Adipocyte (in vitro differentiated cells): ENCODE measurements around the gene FAM83E.
A peak's percentile ranks its signal among the peaks of the same experiment; 100 is the strongest.

ENCODE experiments used
- DNase-seq: peaks from one replicate; pipeline ENCODE4 v3.0.0-alpha.2; 2015; ENCODE audit warnings: low read depth
- H3K27me3 ChIP-seq: replicated peaks from 2 replicates; pipeline ENCODE4 v1.7.0; 2013; ENCODE audit warnings: mild to moderate bottlenecking, low read length, moderate library complexity; ENCODE audit not compliant: control insufficient read depth, insufficient read depth
- H3K36me3 ChIP-seq: 2 replicates; pipeline ENCODE4 v1.7.0; 2013; ENCODE audit warnings: low read length, mild to moderate bottlenecking, moderate library complexity; ENCODE audit not compliant: control insufficient read depth, insufficient read depth, severe bottlenecking
- H3K4me1 ChIP-seq: 2 replicates; pipeline ENCODE4 v1.7.0; 2013; ENCODE audit warnings: mild to moderate bottlenecking, low read length, moderate library complexity; ENCODE audit not compliant: control insufficient read depth, insufficient read depth
- H3K4me3 ChIP-seq: 2 replicates; pipeline ENCODE4 v1.7.0; 2013; ENCODE audit warnings: mild to moderate bottlenecking, low read length, moderate library complexity
- H3K9ac ChIP-seq: 2 replicates; pipeline ENCODE4 v1.7.0; 2013; ENCODE audit warnings: mild to moderate bottlenecking, low read length, moderate library complexity
- H3K9me3 ChIP-seq: 2 replicates; pipeline ENCODE4 v1.7.0; 2013; ENCODE audit warnings: mild to moderate bottlenecking, low read length, moderate library complexity; ENCODE audit not compliant: control insufficient read depth

FAM83E gene

GRCh38 chr19:48603449-48603848 lies 11.4 kb downstream of the FAM83E start:
- Histone ChIP-seq H3K36me3 (no peaks in the 10 kb centered on the region), H3K9me3 (no peaks in the 10 kb centered on the region), H3K9ac (no peak overlapping the region), H3K27me3 (peaks cover 13% of the 10 kb centered on the region), H3K4me3 (no peak overlapping the region), H3K4me1 (no peaks in the 10 kb centered on the region)
- DNase-seq, result no peak

- H3K27me3 ChIP-seq, result peaks cover 14% of the 10 kb centered on the region
- H3K4me1 ChIP-seq, result no peaks in the 10 kb centered on the region
- H3K9ac ChIP-seq, result no peak overlapping the region
- no peak for DNase-seq
- H3K4me3 ChIP-seq, result no peak overlapping the region
- no peaks in the 10 kb centered on the region for H3K36me3 ChIP-seq
- no peaks in the 10 kb centered on the region for H3K9me3 ChIP-seq
These were observed 11.9 kb downstream of the FAM83E start for GRCh38 chr19:48603001-48603400.

DNA sequence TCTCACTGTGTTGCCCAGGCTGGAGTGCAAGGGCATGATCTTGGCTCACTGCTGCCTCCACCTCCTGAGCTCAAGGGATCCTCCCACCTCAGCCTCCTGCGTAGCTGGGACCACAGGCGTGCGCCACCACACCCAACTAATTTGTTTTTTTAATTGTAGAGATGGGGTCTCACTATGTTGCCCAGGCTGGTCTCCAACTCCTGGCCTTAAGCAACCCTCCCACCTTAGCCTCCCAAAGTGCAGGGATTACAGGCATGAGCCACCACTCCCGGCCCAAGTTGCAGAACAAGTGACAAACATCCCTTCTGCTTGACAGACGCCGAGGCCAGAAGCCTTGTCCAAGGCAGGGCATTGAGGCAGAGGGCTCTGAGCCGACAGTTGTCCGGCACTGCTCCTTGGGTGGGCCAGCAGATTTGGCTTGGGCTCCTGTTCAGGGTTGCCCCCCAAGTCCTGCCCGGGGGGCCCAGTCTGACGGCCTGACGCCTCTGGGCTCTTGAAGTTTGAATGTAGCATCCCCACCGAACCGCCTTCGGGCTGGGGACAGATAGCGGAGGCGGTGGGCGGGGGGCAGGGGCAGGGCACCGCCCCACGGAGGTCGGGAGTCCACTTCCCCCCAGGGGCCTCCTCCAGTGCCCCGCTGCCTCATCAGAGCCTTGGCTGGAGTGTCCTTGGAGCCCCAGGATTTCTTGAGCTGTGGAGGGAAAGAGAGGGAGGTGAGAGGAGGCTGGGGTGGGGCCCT lies 14.0 kb downstream of the FAM83E start:
- H3K9me3 ChIP-seq, result no peaks in the 10 kb centered on the region
- H3K27me3 ChIP-seq, result peaks cover 22% of the 10 kb centered on the region
- no peak overlapping the region for H3K4me3 ChIP-seq
- H3K9ac ChIP-seq, result no peak overlapping the region
- DNase-seq, result no peak
- H3K36me3 ChIP-seq, result no peaks in the 10 kb centered on the region
- no peaks in the 10 kb centered on the region for H3K4me1 ChIP-seq

DNA sequence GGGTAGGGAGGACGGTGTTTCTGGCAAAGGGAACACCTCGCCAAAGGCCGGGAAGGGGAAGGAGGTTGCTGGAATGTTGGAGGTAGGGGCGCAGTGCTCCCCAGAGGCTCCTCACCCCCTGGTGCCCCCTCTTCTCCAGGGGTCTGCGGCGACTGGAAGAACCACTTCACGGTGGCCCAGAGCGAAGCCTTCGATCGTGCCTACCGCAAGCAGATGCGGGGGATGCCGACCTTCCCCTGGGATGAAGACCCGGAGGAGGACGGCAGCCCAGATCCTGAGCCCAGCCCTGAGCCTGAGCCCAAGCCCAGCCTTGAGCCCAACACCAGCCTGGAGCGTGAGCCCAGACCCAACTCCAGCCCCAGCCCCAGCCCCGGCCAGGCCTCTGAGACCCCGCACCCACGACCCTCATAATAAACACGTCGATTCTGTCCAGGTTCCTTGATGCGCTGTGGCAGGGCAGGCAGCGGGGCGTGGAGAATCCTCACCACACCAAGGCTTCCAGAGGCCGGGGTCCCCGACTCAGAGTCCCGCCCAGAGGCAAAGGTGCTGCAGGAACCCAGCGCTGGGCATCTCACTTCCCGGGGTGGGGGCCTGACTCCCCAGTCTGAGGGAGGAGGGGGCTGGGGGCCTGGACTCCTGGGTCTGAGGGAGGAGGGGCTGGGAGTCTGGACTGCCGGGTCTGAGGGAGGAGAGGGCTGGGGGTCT lies 15.7 kb downstream of the FAM83E start:
- H3K9me3 ChIP-seq, result no peaks in the 10 kb centered on the region
- H3K27me3 ChIP-seq, result peaks cover 22% of the 10 kb centered on the region
- no peak overlapping the region for H3K9ac ChIP-seq
- no peaks in the 10 kb centered on the region for H3K36me3 ChIP-seq
- H3K4me3 ChIP-seq, result no peak overlapping the region
- H3K4me1 ChIP-seq, result no peaks in the 10 kb centered on the region
- DNase-seq, result no peak

DNA sequence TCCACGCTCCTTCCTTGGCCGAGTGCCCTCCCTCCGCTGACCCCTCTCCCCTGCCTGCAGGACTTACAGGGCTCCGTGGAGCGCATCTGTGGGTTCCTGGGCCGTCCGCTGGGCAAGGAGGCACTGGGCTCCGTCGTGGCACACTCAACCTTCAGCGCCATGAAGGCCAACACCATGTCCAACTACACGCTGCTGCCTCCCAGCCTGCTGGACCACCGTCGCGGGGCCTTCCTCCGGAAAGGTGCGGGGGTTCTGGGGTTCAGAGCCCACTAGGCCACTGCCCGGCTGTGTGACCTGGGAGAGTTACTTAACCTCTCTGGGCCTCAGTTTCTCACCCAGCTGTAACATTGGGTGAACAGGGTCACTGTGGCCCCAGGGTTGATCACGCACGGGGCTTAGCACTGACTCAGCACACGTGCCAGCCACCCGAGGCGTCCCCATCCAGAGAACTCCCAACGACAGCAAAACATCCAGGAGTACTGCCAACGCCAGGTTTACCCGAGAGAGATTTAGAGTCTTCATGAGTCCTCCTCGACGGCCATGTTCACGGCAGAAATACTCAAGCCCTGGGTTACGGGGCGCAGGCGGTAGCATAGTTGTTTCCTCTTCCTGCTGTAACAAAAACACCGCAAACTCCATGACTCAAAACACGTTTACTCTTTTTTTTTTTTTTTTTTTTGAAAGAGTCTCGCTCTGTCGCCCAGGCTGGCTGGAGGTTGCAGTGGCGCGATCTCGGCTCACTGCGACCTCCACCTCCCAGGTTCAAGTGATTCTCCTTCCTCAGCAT lies 18.0 kb downstream of the FAM83E start:
- peaks cover 18% of the 10 kb centered on the region for H3K27me3 ChIP-seq
- H3K9me3 ChIP-seq, result no peaks in the 10 kb centered on the region
- H3K9ac ChIP-seq, result no peak overlapping the region
- DNase-seq, result no peak
- no peak overlapping the region for H3K4me3 ChIP-seq
- no peaks in the 10 kb centered on the region for H3K36me3 ChIP-seq
- H3K4me1 ChIP-seq, result no peaks in the 10 kb centered on the region

GRCh38 chr19:48596237-48596636 lies 18.6 kb downstream of the FAM83E start:
- H3K4me1 ChIP-seq, result no peaks in the 10 kb centered on the region
- H3K9ac ChIP-seq, result no peak overlapping the region
- no peaks in the 10 kb centered on the region for H3K9me3 ChIP-seq
- no peak for DNase-seq
- peaks cover 18% of the 10 kb centered on the region for H3K27me3 ChIP-seq
- no peak overlapping the region for H3K4me3 ChIP-seq
- H3K36me3 ChIP-seq, result no peaks in the 10 kb centered on the region

DNA sequence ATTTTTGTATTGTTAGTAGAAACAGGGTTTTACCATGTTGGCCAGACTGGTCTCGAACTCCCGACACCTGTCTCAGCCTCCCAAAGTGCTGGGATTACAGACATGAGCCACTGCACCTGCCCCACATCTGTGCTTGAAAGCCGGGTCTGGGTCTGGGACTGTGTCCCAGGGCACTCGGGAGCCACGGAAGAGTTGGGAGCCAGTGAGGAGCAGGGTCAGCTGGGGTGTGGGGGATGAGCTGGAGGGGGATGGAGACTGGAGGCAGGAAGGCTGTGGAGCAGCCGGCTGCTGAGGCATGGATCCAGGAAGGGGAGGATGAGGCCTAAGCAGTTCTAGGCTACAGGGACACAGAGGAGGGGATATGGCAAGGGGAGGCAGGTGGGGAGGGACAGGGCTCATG lies 19.0 kb downstream of the FAM83E start:
- Histone ChIP-seq H3K4me1 (no peaks in the 10 kb centered on the region), H3K27me3 (peaks cover 18% of the 10 kb centered on the region), H3K4me3 (no peak overlapping the region), H3K36me3 (no peaks in the 10 kb centered on the region), H3K9me3 (no peaks in the 10 kb centered on the region), H3K9ac (no peak overlapping the region)
- no peak for DNase-seq

- Histone ChIP-seq H3K27me3 (peaks cover 18% of the 10 kb centered on the region), H3K4me3 (no peak overlapping the region), H3K9me3 (no peaks in the 10 kb centered on the region), H3K4me1 (no peaks in the 10 kb centered on the region), H3K9ac (no peak overlapping the region), H3K36me3 (no peaks in the 10 kb centered on the region)
- no peak for DNase-seq
These were observed 19.7 kb downstream of the FAM83E start for GRCh38 chr19:48595171-48595570.

- Histone ChIP-seq H3K27me3 (no peaks in the 10 kb centered on the region), H3K9ac (no peak overlapping the region), H3K4me1 (peaks cover 11% of the 10 kb centered on the region), H3K4me3 (no peak overlapping the region), H3K36me3 (no peaks in the 10 kb centered on the region), H3K9me3 (no peaks in the 10 kb centered on the region)
- DNase-seq, result no peak
These were observed 23.9 kb downstream of the FAM83E start for GRCh38 chr19:48591021-48591420.

DNA sequence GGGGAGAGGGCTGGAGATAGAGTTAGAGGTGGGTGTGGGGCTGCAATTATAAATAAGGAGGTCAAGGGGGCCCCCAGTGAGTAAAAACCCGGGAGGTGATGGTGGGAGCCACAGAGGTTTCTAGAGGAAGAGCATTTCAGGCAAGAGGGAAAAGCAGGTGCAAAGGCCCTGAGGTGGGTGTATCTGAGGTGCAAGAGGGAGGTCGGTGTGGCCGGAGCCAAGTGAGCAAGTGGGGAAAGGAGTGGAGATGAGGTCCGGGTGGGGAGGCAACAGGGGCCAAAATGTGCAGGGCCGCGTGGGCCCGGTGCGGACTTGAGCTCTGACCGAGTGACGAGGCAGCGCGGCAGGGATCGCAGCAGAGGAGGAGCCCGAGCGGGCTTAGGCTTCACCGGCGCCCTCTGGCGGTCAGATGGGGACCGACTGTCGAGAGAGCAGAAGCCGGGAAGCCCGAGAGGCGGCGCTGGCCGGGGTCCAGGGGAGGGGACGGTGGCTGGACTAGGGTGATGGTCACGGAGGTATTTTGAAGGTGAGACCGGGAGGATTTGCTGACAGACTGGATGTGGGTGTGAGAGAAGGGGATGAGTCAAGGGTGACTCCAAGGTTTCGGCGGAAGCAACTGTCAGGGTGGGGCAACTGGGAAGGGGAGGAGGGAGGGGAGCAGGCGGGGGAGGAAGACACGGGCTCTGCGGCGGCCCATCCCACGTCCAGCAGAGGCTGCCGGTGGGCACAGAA lies 26.0 kb downstream of the FAM83E start:
- Histone ChIP-seq H3K9ac (peak overlapping the region; percentile 59), H3K36me3 (no peaks in the 10 kb centered on the region), H3K27me3 (no peaks in the 10 kb centered on the region), H3K4me3 (peak overlapping the region; percentile 77), H3K9me3 (no peaks in the 10 kb centered on the region), H3K4me1 (peaks cover 18% of the 10 kb centered on the region)
- peak; percentile 97 for DNase-seq

DNA sequence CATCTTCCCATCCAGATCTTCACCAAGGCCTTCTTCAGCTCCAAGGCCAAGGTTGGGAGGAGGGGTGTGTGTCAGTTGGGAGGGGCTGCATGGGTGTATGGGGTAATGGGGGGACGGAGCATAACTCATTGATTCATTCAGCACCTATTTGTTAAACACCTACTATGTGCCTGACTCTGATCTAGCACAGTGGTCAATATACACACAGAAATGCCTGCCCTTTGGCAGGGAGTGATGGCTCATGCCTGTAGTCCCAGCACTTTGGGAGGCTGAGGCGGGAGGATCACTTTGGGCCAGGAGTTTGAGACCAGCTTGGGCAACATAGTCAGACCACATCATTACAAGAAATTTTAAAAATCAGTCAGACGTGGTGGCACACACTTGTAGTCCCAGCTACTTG lies 27.5 kb downstream of the FAM83E start:
- H3K9me3 ChIP-seq, result no peaks in the 10 kb centered on the region
- no peak overlapping the region for H3K4me3 ChIP-seq
- DNase-seq, result no peak
- H3K27me3 ChIP-seq, result no peaks in the 10 kb centered on the region
- peaks cover 19% of the 10 kb centered on the region for H3K4me1 ChIP-seq
- no peak overlapping the region for H3K9ac ChIP-seq
- H3K36me3 ChIP-seq, result no peaks in the 10 kb centered on the region
